Thyroid gland (tissue), 4 donors: ENCODE results near the gene CRNKL1. TPM values are rescaled to one million over a fixed set of nuclear protein-coding genes. Genes with fewer than 3 reads are reported as not detected.

Source experiments
- DNase-seq, 2 donors: peaks; one replicate each; pipeline ENCODE4 v3.0.0-alpha.2; 2019
- H3K27ac ChIP-seq, 3 donors: fragments of 200-600 bp; sonication (generic); 1 replicate in 2 of 3; 2 replicates in 1 of 3; pipeline ENCODE4 v1.5.1; 2016 to 2019; ENCODE audit warnings: mild to moderate bottlenecking in 1 of 3, moderate library complexity in 1 of 3
- H3K27me3 ChIP-seq: fragments of 200-600 bp; sonication (generic); one replicate; pipeline ENCODE4 v1.5.1; 2019
- H3K36me3 ChIP-seq, 2 donors: fragments of 200-600 bp; sonication (generic); one replicate each; pipeline ENCODE4 v1.5.1; 2016 to 2019
- H3K4me1 ChIP-seq, 2 donors: fragments of 200-600 bp; sonication (generic); one replicate each; pipeline ENCODE4 v1.5.1; 2017 to 2019
- H3K4me3 ChIP-seq, 3 donors: fragments of 200-600 bp; sonication (generic); replicated peaks in 1 of 3; 1 replicate in 2 of 3; 2 replicates in 1 of 3; pipeline ENCODE4 v1.5.1; 2016; ENCODE audit warnings: mild to moderate bottlenecking in 1 of 3
- H3K9me3 ChIP-seq: fragments of 200-600 bp; sonication (generic); one replicate; pipeline ENCODE4 v1.5.1; 2017
- CTCF ChIP-seq, 6 experiments: fragments of 200-600 bp in 3 of 6; fragments of 450-650 bp in 3 of 6; sonication (generic) in 3 of 6; IDR thresholded peaks; one replicate each; pipeline ENCODE4 v1.5.1; 2016 to 2019; ENCODE audit warnings: antibody characterized with exemption in 6 of 6, mild to moderate bottlenecking in 2 of 6, inconsistent platforms in 1 of 6, moderate library complexity in 1 of 6
- POLR2A ChIP-seq, 2 donors: fragments of 450-650 bp; IDR thresholded peaks; one replicate each; pipeline ENCODE4 v1.6.1; 2017; ENCODE audit warnings: antibody characterized with exemption in 2 of 2, mild to moderate bottlenecking in 2 of 2, moderate library complexity in 1 of 2
- WGBS, 2 donors: methylation state at CpG; one replicate each; pipeline ENCODE4 v1.1.5; 2017; 5-methylcytosine and 5-hydroxymethylcytosine counted together
- intact Hi-C: fragments of 100-400 bp; cut with DNase I; formaldehyde crosslinking; loops from one replicate; pipeline ENCODE4 v1.15.1; 2023
- total RNA-seq, 4 donors: library from RNA; depleted of rRNA; stranded (reverse); fragments of >200 nt; gene quantifications; one replicate each; pipeline ENCODE4 v1.2.3, GENCODE V29; 2016

Gene CRNKL1
- total RNA-seq, 4 donors from 2014 or later = 23.6 to 35.2 (median 27.2) TPM

- Histone ChIP-seq H3K9me3 (no peaks in the 10 kb centered on the region), H3K27ac (no peak overlapping the region), H3K27me3 (no peaks in the 10 kb centered on the region), H3K36me3 (no peaks in the 10 kb centered on the region), H3K4me3 (no peak overlapping the region), H3K4me1 (peaks cover 13 to 52% of the 10 kb centered on the region in 2 donors)
- TF ChIP-seq CTCF (IDR thresholded peaks at IDR 0.05) (no peak), POLR2A (IDR thresholded peaks at IDR 0.05) (no peak)
- WGBS, 2 donors = 53 to 69% methylated on average over 6 of the region's 6 CpGs
- intact Hi-C loops = no loop called here
- no peak for DNase-seq
Measured at GRCh38 chr20:19986419-19986818, 65.8 kb downstream of the CRNKL1 start.

Other genes with a start within 250 kb of the CRNKL1 start
- 10 to 100 TPM; 53.3 to 65.7 (median 64.0) TPM for gene NAA20, start 35.1 kb downstream of the CRNKL1 start, total RNA-seq
- gene CFAP61, start 66 bp upstream of the CRNKL1 start, total RNA-seq = 1 to 10 TPM in 2 of 4 donors, under 1 TPM in 2; 0.34 to 1.6 (median 1.1) TPM